Activated CD8-positive, alpha-beta T cell treated with anti-CD3 and anti-CD28 coated beads for 36 hours (primary cell): ENCODE data around the gene RNF14. TPM values are rescaled to one million over a fixed set of nuclear protein-coding genes. Genes with fewer than 3 reads are reported as not detected.

Experiments
- ATAC-seq: fragments of 200-7000 bp; cut with Tn5 transposase; one replicate; pipeline ENCODE4 v1.10.0; 2021; ENCODE audit warnings: mild to moderate bottlenecking, moderate library complexity
- CTCF ChIA-PET: fragments of 350-600 bp; sonication (Branson Sonifier 250); formaldehyde crosslinking; loops from one replicate; lab custom pipeline; 2021; ENCODE audit warnings: antibody characterized with exemption; lab: Charles Lee
- POLR2A ChIA-PET: fragments of 350-600 bp; sonication (Branson Sonifier 250); formaldehyde crosslinking; loops from one replicate; lab custom pipeline; 2021; ENCODE audit warnings: antibody characterized with exemption; lab: Charles Lee
- DNase-seq: peaks from one replicate; pipeline ENCODE4 v3.0.0-alpha.2; 2020
- H3K27ac Mint-ChIP-seq: one replicate; pipeline ENCODE4 v1.8.0; 2021; ENCODE audit warnings: mild to moderate bottlenecking, mixed read lengths
- H3K27me3 Mint-ChIP-seq: one replicate; pipeline ENCODE4 v1.8.0; 2021; ENCODE audit warnings: mixed read lengths
- H3K36me3 Mint-ChIP-seq: one replicate; pipeline ENCODE4 v1.8.0; 2021; ENCODE audit warnings: low read depth, mixed read lengths
- H3K4me1 Mint-ChIP-seq: one replicate; pipeline ENCODE4 v1.8.0; 2021; ENCODE audit warnings: low read depth, mixed read lengths
- H3K4me3 Mint-ChIP-seq: one replicate; pipeline ENCODE4 v1.8.0; 2021; ENCODE audit warnings: mild to moderate bottlenecking, moderate library complexity, mixed read lengths
- H3K9me3 Mint-ChIP-seq: one replicate; pipeline ENCODE4 v1.8.0; 2021; ENCODE audit warnings: mixed read lengths
- CTCF ChIP-seq: fragments of 200-600 bp; IDR thresholded peaks from one replicate; pipeline ENCODE4 v1.8.0; 2022; ENCODE audit warnings: antibody characterized with exemption, mild to moderate bottlenecking
- intact Hi-C: fragments of 100-400 bp; cut with micrococcal nuclease; formaldehyde crosslinking; loops from one replicate; pipeline ENCODE4 v1.10.0; 2022
- total RNA-seq, 2 experiments: library from RNA; stranded (reverse); gene quantifications; one replicate each; pipeline ENCODE4 v1.2.3, GENCODE V29; 2021

Gene RNF14
- total RNA-seq, 2 experiments from 2014 or later, result 34.1 to 35.0 TPM

GRCh38 chr5:142012186-142012785, 43.4 kb downstream of the RNF14 start:
- ATAC-seq (no peak), DNase-seq (peak; percentile 86)
- peak; percentile 63 for TF ChIP-seq CTCF
- ChIA-PET POLR2A (interaction anchor here (0.8 to 12.5 kb wide), 11 partner anchors 9 to 132 kb away, joined by 3 to 129 read pairs (median 4); partner anchors contain the start of gene NDFIP1), CTCF (interaction anchor here (0.7 to 37.7 kb wide), 28 partner anchors 10 to 396 kb away, joined by 3 to 592 read pairs (median 6); partner anchors contain the start of gene RNF14)
- Mint-ChIP-seq H3K9me3 (no peaks in the 10 kb centered on the region), H3K4me1 (peaks cover 80% of the 10 kb centered on the region), H3K4me3 (peak overlapping the region; percentile 89), H3K27me3 (no peaks in the 10 kb centered on the region), H3K27ac (peak overlapping the region; percentile 91), H3K36me3 (peaks cover 42% of the 10 kb centered on the region)
- intact Hi-C loops, result loop anchor here (1.0 kb wide), 1 partner anchor 129 kb away; no protein-coding TSS in a partner anchor

DNA sequence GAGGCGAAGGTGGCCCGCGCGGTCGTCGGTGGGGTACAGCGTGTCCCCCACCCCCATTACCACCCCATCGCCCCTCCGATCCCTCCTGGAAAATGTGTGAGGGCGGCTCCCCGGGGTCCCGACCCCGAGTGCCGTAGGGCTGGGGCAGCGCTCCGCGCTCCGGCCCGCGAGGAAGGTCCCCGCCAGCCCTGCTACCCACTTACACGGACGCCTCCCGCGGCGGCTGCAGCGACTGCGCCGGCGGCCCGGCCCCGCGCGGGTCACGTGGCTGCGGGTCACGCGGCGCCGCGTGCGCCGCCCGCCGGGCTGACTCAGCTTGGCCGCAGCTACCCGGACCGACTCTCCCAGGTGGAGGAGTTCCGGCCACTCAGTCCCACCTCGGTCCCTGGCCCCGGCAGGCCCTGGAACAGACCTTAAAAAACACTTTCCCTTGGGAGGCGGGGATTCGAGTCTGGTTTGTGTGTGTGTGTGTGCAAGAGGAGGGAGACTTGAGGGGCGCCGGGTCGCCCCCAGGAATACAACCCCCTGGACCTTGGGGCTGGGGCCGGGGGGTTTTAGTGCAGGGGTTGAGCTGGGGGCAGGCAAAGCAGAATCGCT, 44.0 kb downstream of the RNF14 start, which contains the start of gene GNPDA1:
TSS of gene GNPDA1 (minus strand) at position 236 of the 597 bp plus-strand sequence. CDS start 992 bp downstream, outside the sequence.
- DNase-seq, result peak; percentile 74
- H3K27ac Mint-ChIP-seq, result peak within 1 kb of the TSS; percentile 99
- ChIA-PET CTCF (interaction anchor here (1.0 to 37.7 kb wide), 18 partner anchors 11 to 396 kb away, joined by 3 to 592 read pairs (median 10); partner anchors contain the start of gene RNF14), POLR2A (interaction anchor here (1.2 to 12.5 kb wide), 8 partner anchors 8 to 132 kb away, joined by 3 to 129 read pairs (median 6); partner anchors contain the start of gene NDFIP1)
- H3K36me3 Mint-ChIP-seq, result peaks cover 36% of the 10 kb centered on the region
- intact Hi-C loops, result loop anchor here (1.0 kb wide), 1 partner anchor 128 kb away; no protein-coding TSS in a partner anchor
- peaks cover 80% of the 10 kb centered on the region for H3K4me1 Mint-ChIP-seq
- H3K9me3 Mint-ChIP-seq, result no peaks in the 10 kb centered on the region
- no peak for TF ChIP-seq CTCF
- peak within 1 kb of the TSS; percentile 89 for H3K4me3 Mint-ChIP-seq
- peak; percentile 9 for ATAC-seq
- no peaks in the 10 kb centered on the region for H3K27me3 Mint-ChIP-seq

DNA sequence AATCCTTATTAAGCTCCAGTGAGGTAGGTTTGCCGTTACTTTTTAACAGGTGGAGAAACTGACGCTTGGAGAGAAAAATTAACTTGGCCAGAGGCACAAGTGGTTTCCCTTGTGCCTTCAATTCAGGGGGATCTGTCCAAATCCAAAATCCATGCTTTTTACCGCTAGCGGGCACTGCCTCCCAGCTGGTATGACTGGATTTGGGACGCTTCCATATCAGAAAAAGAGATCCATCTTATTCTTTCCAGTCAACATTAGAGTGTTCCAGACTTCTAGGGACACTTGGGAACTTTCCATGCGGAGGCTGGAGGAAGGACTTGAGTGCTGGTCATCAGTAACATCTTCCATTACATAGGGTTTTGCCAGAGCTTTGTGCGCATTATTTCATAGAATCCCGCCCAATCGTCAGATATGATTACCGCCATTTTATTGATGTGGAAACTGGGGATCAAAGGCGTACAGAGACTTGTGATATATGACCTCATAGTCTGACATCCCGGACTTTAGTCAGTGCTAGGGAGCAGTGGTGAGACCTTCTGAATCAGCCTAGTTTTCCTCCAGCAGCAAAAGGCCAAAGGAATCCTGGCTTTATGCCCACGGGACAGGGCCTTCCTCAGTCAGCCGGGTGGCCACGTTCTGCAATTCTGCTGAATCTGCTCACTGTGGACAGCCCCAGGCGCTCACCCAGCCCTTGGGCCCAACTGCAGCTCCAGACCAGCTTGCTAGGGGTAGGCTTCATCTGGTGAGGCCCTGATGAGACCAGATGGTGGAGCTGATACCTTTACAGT, 45.0 kb downstream of the RNF14 start:
- no peak for TF ChIP-seq CTCF
- intact Hi-C loops, result no loop called here
- ATAC-seq (no peak), DNase-seq (peak; percentile 35)
- no peaks in the 10 kb centered on the region for H3K27me3 Mint-ChIP-seq
- H3K4me3 Mint-ChIP-seq, result peak overlapping the region; percentile 89
- ChIA-PET CTCF (interaction anchor here (0.6 to 37.7 kb wide), 28 partner anchors 10 to 397 kb away, joined by 3 to 592 read pairs (median 8); partner anchors contain the start of genes NDFIP1 and RNF14), POLR2A (interaction anchor here (0.8 to 12.5 kb wide), 9 partner anchors 11 to 131 kb away, joined by 3 to 129 read pairs (median 4); partner anchors contain the start of genes NDFIP1 and RNF14)
- peaks cover 82% of the 10 kb centered on the region for H3K4me1 Mint-ChIP-seq
- H3K36me3 Mint-ChIP-seq, result peaks cover 26% of the 10 kb centered on the region
- no peaks in the 10 kb centered on the region for H3K9me3 Mint-ChIP-seq
- peak overlapping the region; percentile 99 for H3K27ac Mint-ChIP-seq

DNA sequence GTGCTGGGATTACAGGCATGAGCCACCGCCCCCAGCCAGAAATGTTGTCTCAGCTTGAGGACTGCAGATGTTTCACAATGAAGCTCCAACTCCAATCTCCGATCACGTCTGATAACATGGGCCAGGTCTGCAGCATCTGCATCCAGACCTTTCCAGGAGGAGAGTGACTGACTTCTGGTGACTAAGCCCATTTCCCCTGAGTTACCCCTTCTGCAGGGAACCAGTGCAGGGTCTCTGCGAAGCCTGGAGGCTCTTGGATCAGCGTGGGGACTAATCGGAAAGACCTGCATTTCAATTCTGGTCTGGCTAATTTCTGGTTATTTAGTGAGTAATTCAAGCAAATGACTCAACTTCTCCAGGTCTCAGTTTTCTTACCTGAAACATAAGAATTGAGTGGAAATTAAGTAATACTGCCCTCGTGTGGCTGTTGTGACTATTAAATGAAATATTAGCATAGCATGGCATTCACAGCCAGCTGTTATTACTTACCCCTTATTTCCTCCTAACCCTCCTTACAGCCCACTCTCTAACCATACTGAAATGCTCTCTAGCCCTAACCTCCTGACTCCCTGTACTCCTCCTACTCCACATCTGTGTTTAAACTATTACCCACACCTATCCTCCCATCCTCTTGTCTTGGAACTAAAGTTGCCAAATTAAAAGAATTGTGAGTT, 46.1 kb downstream of the RNF14 start:
- Mint-ChIP-seq H3K36me3 (peaks cover 16% of the 10 kb centered on the region), H3K9me3 (no peaks in the 10 kb centered on the region), H3K4me1 (peaks cover 75% of the 10 kb centered on the region), H3K4me3 (peak overlapping the region; percentile 58), H3K27me3 (no peaks in the 10 kb centered on the region), H3K27ac (peak overlapping the region; percentile 99)
- POLR2A ChIA-PET, result interaction anchor here (1.1 to 12.5 kb wide), 11 partner anchors 10 to 109 kb away, joined by 3 to 129 read pairs (median 7); partner anchors contain the start of genes NDFIP1 and RNF14
- ATAC-seq (peak; percentile 12), DNase-seq (peak; percentile 78)
- intact Hi-C loops, result loop anchor here (5.0 kb wide), 1 partner anchor 47 kb away; no protein-coding TSS in a partner anchor
- TF ChIP-seq CTCF, result peak; percentile 70
- CTCF ChIA-PET, result interaction anchor here (0.6 to 37.7 kb wide), 25 partner anchors 10 to 135 kb away, joined by 3 to 592 read pairs (median 5); partner anchors contain the start of genes NDFIP1 and RNF14
